Endothelial cell (in vitro differentiated cells): ENCODE measurements around the gene MAGEA9B. TPM values are rescaled to one million over a fixed set of nuclear protein-coding genes. Genes with fewer than 3 reads are reported as not detected.
"Not testable (repeated sequence)": the region's sequence is repeated elsewhere in the genome, so short reads cannot be mapped to it uniquely, and the experiment has no call there.

Source experiments
- DNase-seq: peaks from one replicate; pipeline ENCODE4 v3.0.0; 2021; ENCODE audit warnings: low spot score
- H3K27ac Mint-ChIP-seq: one replicate; pipeline ENCODE4 v1.8.0; 2021; ENCODE audit warnings: mixed read lengths, inconsistent platforms; ENCODE audit not compliant: unreplicated experiment
- H3K27me3 Mint-ChIP-seq: one replicate; pipeline ENCODE4 v1.8.0; 2021; ENCODE audit warnings: mild to moderate bottlenecking, moderate library complexity, mixed read lengths, inconsistent platforms; ENCODE audit not compliant: unreplicated experiment
- H3K36me3 Mint-ChIP-seq: one replicate; pipeline ENCODE4 v1.8.0; 2021; ENCODE audit warnings: mild to moderate bottlenecking, low read depth, mixed read lengths, inconsistent platforms; ENCODE audit not compliant: unreplicated experiment
- H3K4me1 Mint-ChIP-seq: one replicate; pipeline ENCODE4 v1.8.0; 2021; ENCODE audit warnings: mild to moderate bottlenecking, mixed read lengths, inconsistent platforms; ENCODE audit not compliant: unreplicated experiment
- H3K4me3 Mint-ChIP-seq: one replicate; pipeline ENCODE4 v1.8.0; 2021; ENCODE audit warnings: mild to moderate bottlenecking, mixed read lengths, inconsistent platforms; ENCODE audit not compliant: unreplicated experiment
- H3K9me3 Mint-ChIP-seq: one replicate; pipeline ENCODE4 v1.8.0; 2021; ENCODE audit warnings: mixed read lengths, inconsistent platforms; ENCODE audit not compliant: unreplicated experiment
- CTCF ChIP-seq: fragments of 200-600 bp; sonication (generic); IDR thresholded peaks from one replicate; pipeline ENCODE4 v1.5.0; 2021; ENCODE audit warnings: antibody characterized with exemption; ENCODE audit not compliant: unreplicated experiment
- total RNA-seq: library from RNA; stranded (reverse); fragmentation: NEBNext Ultra II Directional; extraction: Animal tissue kit (Norgen Biotek cat#: 25700); gene quantifications from one replicate; pipeline ENCODE4 v1.2.1, GENCODE V29; 2021; ENCODE audit not compliant: unreplicated experiment

MAGEA9B gene
- total RNA-seq, 1 donor from 2014 or later = not detected

- no peak for TF ChIP-seq CTCF
- H3K4me3 Mint-ChIP-seq = peak overlapping the region; percentile 98
- no peak for DNase-seq
- H3K4me1 Mint-ChIP-seq = peaks cover 44% of the 10 kb centered on the region
- no peak overlapping the region for H3K27ac Mint-ChIP-seq
- no peaks in the 10 kb centered on the region for H3K9me3 Mint-ChIP-seq
- H3K27me3 Mint-ChIP-seq = peaks cover 16% of the 10 kb centered on the region
- peaks cover 19% of the 10 kb centered on the region for H3K36me3 Mint-ChIP-seq
These were observed 41.5 kb upstream of the MAGEA9B start for GRCh38 chrX:149628768-149629167.

GRCh38 chrX:149628280-149628679 is 41.0 kb upstream of the MAGEA9B start:
- peaks cover 16% of the 10 kb centered on the region for H3K27me3 Mint-ChIP-seq
- no peak for TF ChIP-seq CTCF
- no peaks in the 10 kb centered on the region for H3K9me3 Mint-ChIP-seq
- no peak overlapping the region for H3K27ac Mint-ChIP-seq
- H3K4me1 Mint-ChIP-seq = peaks cover 44% of the 10 kb centered on the region
- no peak for DNase-seq
- peaks cover 19% of the 10 kb centered on the region for H3K36me3 Mint-ChIP-seq
- no peak overlapping the region for H3K4me3 Mint-ChIP-seq

- peaks cover 10% of the 10 kb centered on the region for H3K27me3 Mint-ChIP-seq
- H3K4me1 Mint-ChIP-seq = peaks cover 40% of the 10 kb centered on the region
- H3K9me3 Mint-ChIP-seq, H3K4me3 Mint-ChIP-seq, DNase-seq, H3K27ac Mint-ChIP-seq: not testable (repeated sequence)
- peaks cover 19% of the 10 kb centered on the region for H3K36me3 Mint-ChIP-seq
These were observed 39.6 kb upstream of the MAGEA9B start for GRCh38 chrX:149626829-149627228.

- DNase-seq, H3K4me3 Mint-ChIP-seq, H3K27me3 Mint-ChIP-seq, H3K9me3 Mint-ChIP-seq, H3K27ac Mint-ChIP-seq, H3K36me3 Mint-ChIP-seq: not testable (repeated sequence)
- H3K4me1 Mint-ChIP-seq = peaks cover 16% of the 10 kb centered on the region
These were observed 32.4 kb upstream of the MAGEA9B start for GRCh38 chrX:149619662-149620061.

- DNase-seq = no peak
- H3K27ac Mint-ChIP-seq = no peak overlapping the region
- no peak overlapping the region for H3K4me3 Mint-ChIP-seq
- H3K27me3 Mint-ChIP-seq = no peaks in the 10 kb centered on the region
- no peaks in the 10 kb centered on the region for H3K36me3 Mint-ChIP-seq
- TF ChIP-seq CTCF = no peak
- H3K4me1 Mint-ChIP-seq = peaks cover 9% of the 10 kb centered on the region
- H3K9me3 Mint-ChIP-seq = no peaks in the 10 kb centered on the region
These were observed 31.6 kb upstream of the MAGEA9B start for GRCh38 chrX:149618871-149619270.

- Mint-ChIP-seq H3K4me1 (peaks cover 24% of the 10 kb centered on the region), H3K4me3 (no peak overlapping the region), H3K36me3 (peaks cover 8% of the 10 kb centered on the region), H3K9me3 (no peaks in the 10 kb centered on the region), H3K27ac (no peak overlapping the region), H3K27me3 (no peaks in the 10 kb centered on the region)
- no peak for TF ChIP-seq CTCF
- no peak for DNase-seq
These were observed 24.4 kb upstream of the MAGEA9B start for GRCh38 chrX:149611623-149612175.
